GM21367 (cell line): Measurements from ENCODE around the gene IL11RA.

Experiments used
- ATAC-seq: cut with Tn5 transposase; IDR thresholded peaks from one replicate; pipeline ENCODE4 v1.9.1; 2021; ENCODE audit not compliant: unreplicated experiment

IL11RA gene

GRCh38 chr9:34651876-34652601 lies at the start of gene IL11RA:
Gene IL11RA, plus strand, starts transcription at chr9:34652185. Its CDS starts 3,033 bp downstream, at chr9:34655218.
- no peak for ATAC-seq

- no peak for ATAC-seq
Measured at GRCh38 chr9:34603610-34604231, 48.3 kb upstream of the IL11RA start.

DNA sequence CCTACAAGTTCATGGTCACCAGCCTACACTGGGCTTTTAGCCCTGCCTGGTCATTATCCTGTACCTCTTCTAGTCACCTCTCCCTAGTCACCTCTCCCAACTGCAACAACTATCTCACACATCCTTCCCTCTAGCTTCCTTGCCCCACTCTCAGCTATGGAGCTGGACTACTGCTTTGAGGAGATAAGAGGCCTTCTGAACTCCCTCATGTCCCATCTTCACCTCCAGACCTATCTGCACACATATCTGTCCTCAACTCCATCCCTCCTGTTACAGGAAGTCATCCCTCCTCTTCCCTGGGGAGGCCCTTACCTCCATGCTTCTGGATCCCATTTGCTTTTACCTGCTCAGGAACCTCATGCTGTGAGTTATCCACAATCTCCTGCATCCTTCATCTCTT lies 45.8 kb upstream of the IL11RA start:
- no peak for ATAC-seq

DNA sequence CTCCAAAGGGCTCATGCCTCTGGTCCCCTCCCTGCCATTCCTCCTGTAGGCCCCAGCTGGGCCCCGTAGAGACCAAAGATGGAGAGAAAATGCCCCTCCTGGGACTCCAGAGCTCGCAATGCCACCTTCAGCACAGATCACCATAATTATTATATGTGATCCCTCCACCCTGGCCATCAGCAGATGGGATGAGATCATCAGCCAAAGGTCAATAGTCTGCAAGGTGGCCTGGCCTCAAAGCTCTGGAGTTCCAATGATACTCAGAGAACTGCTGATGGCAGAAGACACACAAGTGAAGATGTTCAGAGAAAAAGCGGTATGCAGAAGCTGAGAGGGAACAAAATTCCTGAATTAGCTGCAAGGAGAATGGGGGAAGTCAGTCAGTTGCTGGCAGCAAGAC lies 45.1 kb upstream of the IL11RA start:
- ATAC-seq, result no peak

- no peak for ATAC-seq
Measured at GRCh38 chr9:34607331-34607730, 44.7 kb upstream of the IL11RA start.

DNA sequence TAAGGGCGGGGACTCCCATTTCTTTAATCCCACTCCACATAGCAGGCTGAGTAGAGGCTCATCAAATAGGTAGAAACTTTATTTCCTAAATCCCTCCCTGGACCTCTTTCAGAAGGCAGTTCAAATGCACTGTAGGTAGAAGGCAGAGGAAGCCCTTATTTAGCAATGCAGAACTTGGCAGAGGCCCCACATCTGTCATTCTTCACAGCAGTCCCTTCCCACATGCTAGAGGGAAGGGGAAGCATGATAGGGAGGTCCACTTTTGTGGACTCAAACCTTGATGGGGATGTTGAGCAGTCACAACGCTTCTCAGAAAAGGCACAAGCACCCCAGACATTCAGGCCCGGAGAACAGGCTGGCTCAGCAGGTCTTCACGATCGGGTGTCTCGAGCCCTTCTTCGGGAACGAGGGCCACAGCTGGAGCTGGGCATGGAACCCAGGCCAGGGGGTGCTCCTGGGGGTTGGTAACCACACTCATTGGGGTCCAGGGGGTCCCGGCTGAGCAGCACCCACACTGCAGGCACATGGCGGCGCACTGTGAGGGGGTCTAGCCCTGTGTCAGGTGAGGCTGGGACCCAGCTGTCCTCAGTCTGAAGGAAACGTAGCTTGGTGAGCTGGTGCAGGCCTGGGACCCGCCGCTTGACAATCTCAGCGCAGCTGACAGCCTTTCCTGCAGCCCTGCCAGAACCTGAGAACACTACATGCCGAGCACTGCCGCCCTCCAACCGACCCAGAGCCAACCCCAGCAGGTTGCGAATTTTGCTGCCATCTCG lies 41.4 kb upstream of the IL11RA start:
- ATAC-seq, result no peak

DNA sequence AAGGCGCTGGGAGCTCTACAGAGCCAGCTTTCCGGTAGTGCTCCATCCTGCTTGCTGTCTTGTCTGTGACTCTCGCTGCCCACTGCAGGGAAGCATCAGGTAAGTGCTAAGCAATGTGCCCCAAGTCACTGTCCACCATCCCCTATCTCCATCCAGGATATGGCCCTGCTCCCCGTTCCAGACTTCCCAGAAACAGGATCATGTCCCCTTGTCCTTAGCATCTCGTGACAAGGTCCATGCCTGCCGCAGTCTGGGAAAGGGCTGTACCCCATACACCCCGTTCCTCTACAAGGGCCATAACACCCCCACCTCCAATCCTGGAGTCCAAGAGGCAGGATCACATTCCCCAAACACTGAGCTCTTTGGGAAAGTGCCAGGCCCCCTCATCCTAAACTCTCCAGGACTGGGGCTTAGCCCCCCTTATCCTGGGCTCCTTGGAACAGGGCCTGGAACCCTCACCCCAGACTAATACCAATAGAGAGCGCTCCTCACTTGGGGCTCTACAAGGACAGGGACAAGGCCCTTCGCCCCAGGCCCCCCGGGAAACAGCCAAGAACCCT lies 40.7 kb upstream of the IL11RA start:
- ATAC-seq, result no peak

DNA sequence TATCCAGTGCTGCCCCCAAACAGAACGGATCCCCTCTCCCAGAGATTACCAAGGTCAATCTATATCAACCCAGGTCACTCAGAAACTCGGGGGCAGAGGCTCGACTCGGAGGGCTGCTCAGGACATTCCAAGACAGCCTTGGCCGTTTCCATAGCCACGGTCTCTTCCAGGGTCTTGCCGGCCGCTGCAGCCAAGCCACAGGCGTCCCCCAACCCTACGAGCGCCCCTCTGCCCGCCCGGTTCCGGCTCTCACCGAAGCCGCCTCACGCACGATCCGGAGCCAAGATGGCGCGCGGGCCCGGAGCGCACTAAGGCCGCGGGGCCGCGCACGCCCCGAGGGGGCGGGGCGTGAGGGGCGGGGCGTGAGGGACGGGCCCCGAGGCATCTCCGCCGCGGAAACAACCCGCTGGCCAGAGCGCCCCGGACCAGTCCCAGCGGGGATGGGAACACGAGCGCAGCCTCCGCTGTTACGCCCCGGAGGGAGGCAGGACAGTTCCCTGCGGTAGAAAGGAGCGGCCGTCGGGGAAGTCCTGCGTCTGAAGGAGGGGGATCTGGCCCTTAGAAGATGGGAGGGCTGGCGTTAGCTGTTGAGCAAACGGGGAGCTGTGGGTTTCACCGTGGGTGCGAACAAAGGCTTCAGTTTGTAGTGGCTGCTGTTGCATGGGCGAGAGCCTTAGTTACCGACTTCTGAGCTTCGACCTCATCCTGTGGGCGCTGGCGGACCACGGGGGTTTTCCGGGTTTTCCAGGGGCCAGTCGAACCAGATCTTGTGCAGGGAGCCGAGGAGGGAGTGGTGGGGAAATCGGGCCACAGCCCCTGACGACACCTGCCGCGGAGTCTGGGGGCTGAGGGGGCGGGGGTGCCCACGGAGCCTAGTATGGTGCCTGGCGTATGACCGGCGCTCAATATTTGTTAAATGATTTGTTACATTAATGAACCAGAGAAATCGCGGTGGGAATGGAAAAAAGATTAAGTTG lies 39.9 kb upstream of the IL11RA start, which contains the start of gene RPP25L:
TSS of gene RPP25L (minus strand) at position 287 of the 977 bp plus-strand sequence. CDS start 801 bp downstream, outside the sequence.
- peak; percentile 75 for ATAC-seq

- peak; percentile 43 for ATAC-seq
Measured at GRCh38 chr9:34612788-34613390, 39.1 kb upstream of the IL11RA start.

GRCh38 chr9:34615132-34615531 lies 36.9 kb upstream of the IL11RA start:
- no peak for ATAC-seq

- peak; percentile 97 for ATAC-seq
Measured at GRCh38 chr9:34620061-34620994, 31.7 kb upstream of the IL11RA start, which contains the start of gene DCTN3. Gene DCTN3, minus strand, starts transcription at chr9:34620495. Its CDS starts 31 bp downstream, at chr9:34620464.

GRCh38 chr9:34623374-34624235 lies 28.4 kb upstream of the IL11RA start:
- no peak for ATAC-seq

GRCh38 chr9:34624475-34625185 lies 27.4 kb upstream of the IL11RA start:
- ATAC-seq, result no peak

DNA sequence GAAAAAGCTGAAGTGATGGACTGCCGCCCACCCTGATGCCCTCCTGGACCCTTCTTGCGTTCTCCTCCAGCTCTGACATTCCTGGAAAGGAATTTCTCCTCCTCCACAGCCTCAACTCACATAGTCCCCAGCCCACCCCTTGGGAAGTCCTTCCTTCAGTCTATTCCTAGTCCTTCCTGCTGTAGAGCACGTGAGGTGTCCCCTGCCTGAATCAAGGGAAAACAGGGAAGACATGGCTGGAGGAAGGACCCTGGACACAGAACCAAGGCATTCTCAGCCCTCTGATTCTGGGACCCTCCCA lies 26.8 kb upstream of the IL11RA start:
- no peak for ATAC-seq

DNA sequence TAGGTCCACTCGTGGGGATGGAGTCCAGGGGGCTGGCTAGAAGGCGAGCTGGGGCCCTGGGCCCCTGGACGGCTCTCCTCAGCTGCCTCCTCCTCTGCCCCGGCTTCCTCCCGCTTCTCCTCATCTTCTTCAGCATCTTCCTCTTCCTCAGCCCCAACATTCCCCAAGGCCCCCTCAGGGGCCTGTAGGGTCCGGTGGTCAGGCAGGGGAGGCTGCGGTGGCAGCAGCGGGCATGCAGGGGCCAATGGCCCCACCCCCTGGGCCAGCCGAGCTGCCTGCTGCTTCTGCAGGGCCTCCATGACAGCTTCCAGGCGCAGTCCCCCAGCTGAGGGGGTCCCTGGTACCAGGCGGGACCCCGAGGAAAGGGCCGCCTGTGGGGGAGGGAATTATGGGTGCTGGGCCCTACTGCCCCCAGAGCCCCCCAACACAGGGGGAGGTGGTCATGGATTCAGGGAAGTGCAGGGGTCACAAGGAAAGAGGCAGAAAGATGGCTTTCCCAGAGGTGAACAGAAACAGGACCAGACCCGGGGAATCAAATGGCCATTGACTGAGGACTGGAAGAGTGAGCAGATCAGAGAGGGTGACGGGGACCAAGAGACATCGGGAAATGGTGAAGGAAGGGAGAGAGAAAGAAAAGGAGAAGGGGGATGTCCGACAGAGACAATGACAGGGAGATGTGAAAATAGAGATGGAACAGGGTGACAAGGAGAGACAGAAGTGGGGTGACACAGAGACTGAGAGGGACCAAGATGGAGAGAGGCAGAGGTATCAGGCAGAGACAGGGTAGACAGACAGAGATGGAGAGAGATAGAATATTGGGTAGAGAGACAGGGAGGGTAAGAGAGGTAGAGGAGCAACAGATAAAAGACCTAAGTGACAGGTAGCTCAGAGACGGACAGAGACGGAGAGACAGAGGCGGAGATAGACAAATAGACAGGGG lies 24.0 kb upstream of the IL11RA start:
- no peak for ATAC-seq
